HepG2 (cell line): ENCODE measurements around the gene TPH1. TPM values are rescaled to one million over a fixed set of nuclear protein-coding genes. Genes with fewer than 3 reads are reported as not detected.

Source experiments
- ATAD3A ChIP-seq: sonication (generic); formaldehyde crosslinking; IDR thresholded peaks from 2 replicates; pipeline ENCODE4 v1.4.0; 2020; ENCODE audit warnings: missing genetic modification reagents
- CENPT ChIP-seq: sonication (generic); formaldehyde crosslinking; IDR thresholded peaks from 2 replicates; pipeline ENCODE4 v1.8.0; 2022; ENCODE audit warnings: low read depth, mild to moderate bottlenecking, moderate library complexity, missing genetic modification reagents
- CENPX ChIP-seq: sonication (generic); formaldehyde crosslinking; IDR thresholded peaks from 2 replicates; pipeline ENCODE4 v1.9.0; 2021; ENCODE audit warnings: mild to moderate bottlenecking, missing genetic modification reagents, moderate library complexity
- CREB1 ChIP-seq, 2 experiments: fragments of 450-650 bp in 1 of 2; IDR thresholded peaks; 2 replicates each; pipeline ENCODE4 v1.6.1; 2016 to 2017; ENCODE audit warnings: control low read depth in 1 of 2, mild to moderate bottlenecking in 1 of 2, missing compliant biosample characterization in 1 of 2, missing genetic modification characterization in 1 of 2
- FOSL2 ChIP-seq: sonication (generic); formaldehyde crosslinking; IDR thresholded peaks from 2 replicates; pipeline ENCODE4 v1.4.0; 2020; ENCODE audit warnings: missing genetic modification reagents
- HOXA3 ChIP-seq: sonication (generic); formaldehyde crosslinking; IDR thresholded peaks from 2 replicates; pipeline ENCODE4 v1.5.0; 2020; ENCODE audit warnings: missing genetic modification reagents
- KAT8 ChIP-seq: IDR thresholded peaks from 2 replicates; pipeline ENCODE4 v1.6.1; 2016; ENCODE audit warnings: missing genetic modification reagents, missing compliant biosample characterization
- MED1 ChIP-seq: sonication (generic); formaldehyde crosslinking; IDR thresholded peaks from 2 replicates; pipeline ENCODE4 v1.4.0; 2020; ENCODE audit warnings: missing genetic modification reagents
- NCOA2 ChIP-seq: sonication (generic); formaldehyde crosslinking; IDR thresholded peaks from 2 replicates; pipeline ENCODE4 v1.8.0; 2022; ENCODE audit warnings: inconsistent platforms
- NCOR1 ChIP-seq: fragments of 200-600 bp; sonication (generic); IDR thresholded peaks from 2 replicates; pipeline ENCODE4 v1.7.0; 2017; ENCODE audit warnings: antibody characterized with exemption, low read length, borderline replicate concordance
- NFYC ChIP-seq: IDR thresholded peaks from 2 replicates; pipeline ENCODE4 v1.6.1; 2016; ENCODE audit warnings: missing genetic modification reagents, missing compliant biosample characterization
- NR2F2 ChIP-seq: IDR thresholded peaks from 2 replicates; pipeline ENCODE4 v1.6.1; 2012; ENCODE audit warnings: low read depth, inconsistent platforms, borderline replicate concordance
- POLR2AphosphoS5 ChIP-seq: IDR thresholded peaks from 2 replicates; pipeline ENCODE4 v1.6.1; 2012; ENCODE audit warnings: low read depth, low read length
- SOX13 ChIP-seq, 3 experiments: fragments of 450-650 bp in 1 of 3; sonication (generic) in 1 of 3; formaldehyde crosslinking in 1 of 3; IDR thresholded peaks in 2 of 3; conservative IDR thresholded peaks in 1 of 3; 2 replicates each; pipeline versions ENCODE4 v1.5.0 to v1.6.1; 2016 to 2020; ENCODE audit warnings: antibody characterized with exemption in 1 of 3, mild to moderate bottlenecking in 1 of 3, missing compliant biosample characterization in 1 of 3, missing genetic modification reagents in 1 of 3, moderate library complexity in 1 of 3
- TARDBP ChIP-seq: sonication (generic); formaldehyde crosslinking; IDR thresholded peaks from 2 replicates; pipeline ENCODE4 v1.8.0; 2022; ENCODE audit warnings: mild to moderate bottlenecking, missing genetic modification reagents
- ZFX ChIP-seq: sonication (generic); formaldehyde crosslinking; IDR thresholded peaks from 2 replicates; pipeline ENCODE4 v1.4.0; 2020; ENCODE audit warnings: mild to moderate bottlenecking, low read depth, missing genetic modification reagents, moderate library complexity
- ZNF598 ChIP-seq: sonication (generic); formaldehyde crosslinking; IDR thresholded peaks from 2 replicates; pipeline ENCODE4 v1.5.1; 2020; ENCODE audit warnings: mild to moderate bottlenecking, missing genetic modification reagents, borderline replicate concordance
- ZNF780A ChIP-seq: sonication (generic); formaldehyde crosslinking; IDR thresholded peaks from 2 replicates; pipeline ENCODE4 v1.8.0; 2022; ENCODE audit warnings: mild to moderate bottlenecking, missing genetic modification reagents, moderate library complexity
- polyA plus RNA-seq, 8 experiments: library from polyadenylated mRNA; depleted of rRNA in 3 of 8; stranded (reverse) in 7 of 8; unstranded in 1 of 8; fragments of >200 nt; fragmentation: Illumina TruSeq in 4 of 8; extraction: Trizol in 4 of 8; gene quantifications; 2 replicates each; pipeline versions ENCODE4 v1.2.1 to v1.2.3, GENCODE V29; 2011 to 2016; ENCODE audit warnings: low read depth in 4 of 8, missing spikeins in 1 of 8, mixed read lengths in 1 of 8; ENCODE audit not compliant: insufficient read depth in 1 of 8
- total RNA-seq, 5 experiments: library from RNA; depleted of rRNA; stranded (reverse); fragments of >200 nt; fragmentation: Illumina TruSeq; extraction: Trizol; gene quantifications; 2 replicates each; pipeline ENCODE4 v1.2.3, GENCODE V29; 2016; ENCODE audit warnings: low read depth in 1 of 5
- TF ChIP-seq, protein P1 (sequence below): sonication (generic); formaldehyde crosslinking; IDR thresholded peaks from 2 replicates; pipeline ENCODE4 v1.4.0; 2020; ENCODE audit warnings: missing genetic modification reagents
- TF ChIP-seq, protein P2 (sequence below): IDR thresholded peaks from 2 replicates; pipeline ENCODE4 v1.6.1; 2016; ENCODE audit warnings: mild to moderate bottlenecking
- TF ChIP-seq, protein P3 (sequence below): sonication (generic); formaldehyde crosslinking; IDR thresholded peaks from 2 replicates; pipeline ENCODE4 v1.4.0; 2020; ENCODE audit warnings: low read depth, missing genetic modification reagents
- TF ChIP-seq, protein P4 (sequence below): sonication (generic); formaldehyde crosslinking; IDR thresholded peaks from 2 replicates; pipeline ENCODE4 v1.5.0; 2020; ENCODE audit warnings: mild to moderate bottlenecking, missing genetic modification reagents, moderate library complexity

Gene TPH1
- total and polyA plus RNA-seq, 2 of the 13 experiments (the other 11 are each of a cell fraction or from before 2014, with no cell fraction given), result 0.26 to 0.53 TPM

DNA sequence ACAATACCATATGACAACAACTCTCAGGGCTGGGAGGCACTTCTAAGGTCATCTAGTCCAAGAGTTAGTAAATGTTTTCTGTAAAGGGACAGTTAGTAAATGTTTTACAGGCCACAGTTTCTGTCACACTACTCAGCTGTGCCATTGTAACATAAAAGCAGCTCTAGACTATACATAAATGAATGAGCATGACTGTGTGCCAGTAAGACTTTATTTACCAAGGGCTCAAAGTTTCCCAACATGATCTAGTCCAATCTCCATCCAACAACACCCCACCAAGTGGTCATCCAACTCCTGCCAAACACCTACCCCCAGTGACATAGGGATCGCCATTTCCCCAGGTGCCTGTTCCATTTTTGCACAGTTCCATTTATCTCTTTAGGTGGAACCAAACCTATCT is 45.3 kb downstream of the TPH1 start (continued):
- TF ChIP-seq, protein P1, sequence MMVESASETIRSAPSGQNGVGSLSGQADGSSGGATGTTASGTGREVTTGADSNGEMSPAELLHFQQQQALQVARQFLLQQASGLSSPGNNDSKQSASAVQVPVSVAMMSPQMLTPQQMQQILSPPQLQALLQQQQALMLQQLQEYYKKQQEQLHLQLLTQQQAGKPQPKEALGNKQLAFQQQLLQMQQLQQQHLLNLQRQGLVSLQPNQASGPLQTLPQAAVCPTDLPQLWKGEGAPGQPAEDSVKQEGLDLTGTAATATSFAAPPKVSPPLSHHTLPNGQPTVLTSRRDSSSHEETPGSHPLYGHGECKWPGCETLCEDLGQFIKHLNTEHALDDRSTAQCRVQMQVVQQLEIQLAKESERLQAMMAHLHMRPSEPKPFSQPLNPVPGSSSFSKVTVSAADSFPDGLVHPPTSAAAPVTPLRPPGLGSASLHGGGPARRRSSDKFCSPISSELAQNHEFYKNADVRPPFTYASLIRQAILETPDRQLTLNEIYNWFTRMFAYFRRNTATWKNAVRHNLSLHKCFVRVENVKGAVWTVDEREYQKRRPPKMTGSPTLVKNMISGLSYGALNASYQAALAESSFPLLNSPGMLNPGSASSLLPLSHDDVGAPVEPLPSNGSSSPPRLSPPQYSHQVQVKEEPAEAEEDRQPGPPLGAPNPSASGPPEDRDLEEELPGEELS, result peak; percentile 83
- TF ChIP-seq NR2F2 (0 out of 2 replicates have a peak, but pooled peaks have one; percentile 46), ZNF780A (no peak), CENPT (no peak), SOX13 (IDR thresholded peaks at IDR 0.05) (peak; percentile 34; the same call in 1 of the 2 replicates), SOX13 (CRISPR knock-in tag; conservative IDR thresholded peaks at IDR 0.05 in 1 of 2, IDR thresholded peaks at IDR 0.05 in 1 of 2) (peak in 1 of 2 experiments; percentile 88; a peak in 2 of 4 replicates), HOXA3 (CRISPR knock-in tag) (peak; percentile 41; the same call in 1 of the 2 replicates), NCOA2 (CRISPR knock-in tag) (peak; percentile 82), CENPX (CRISPR knock-in tag) (no peak), ZFX (CRISPR knock-in tag) (0 out of 2 replicates have a peak, but pooled peaks have one; percentile 19), CREB1 (IDR thresholded peaks at IDR 0.05) (peak; percentile 60), CREB1 (CRISPR knock-in tag; IDR thresholded peaks at IDR 0.05) (peak; percentile 72), ZNF598 (CRISPR knock-in tag) (no peak), POLR2AphosphoS5 (no peak), NFYC (CRISPR knock-in tag) (0 out of 2 replicates have a peak, but pooled peaks have one; percentile 20), ATAD3A (CRISPR knock-in tag) (no peak), NCOR1 (peak; percentile 74; the same call in 1 of the 2 replicates), FOSL2 (CRISPR knock-in tag) (peak; percentile 66), TARDBP (CRISPR knock-in tag) (peak; percentile 56; the same call in 1 of the 2 replicates), MED1 (peak; percentile 84), KAT8 (peak; percentile 57)
- TF ChIP-seq, protein P2, sequence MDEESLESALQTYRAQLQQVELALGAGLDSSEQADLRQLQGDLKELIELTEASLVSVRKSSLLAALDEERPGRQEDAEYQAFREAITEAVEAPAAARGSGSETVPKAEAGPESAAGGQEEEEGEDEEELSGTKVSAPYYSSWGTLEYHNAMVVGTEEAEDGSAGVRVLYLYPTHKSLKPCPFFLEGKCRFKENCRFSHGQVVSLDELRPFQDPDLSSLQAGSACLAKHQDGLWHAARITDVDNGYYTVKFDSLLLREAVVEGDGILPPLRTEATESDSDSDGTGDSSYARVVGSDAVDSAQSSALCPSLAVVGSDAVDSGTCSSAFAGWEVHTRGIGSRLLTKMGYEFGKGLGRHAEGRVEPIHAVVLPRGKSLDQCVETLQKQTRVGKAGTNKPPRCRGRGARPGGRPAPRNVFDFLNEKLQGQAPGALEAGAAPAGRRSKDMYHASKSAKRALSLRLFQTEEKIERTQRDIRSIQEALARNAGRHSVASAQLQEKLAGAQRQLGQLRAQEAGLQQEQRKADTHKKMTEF (CRISPR knock-in tag), result peak; percentile 63
- TF ChIP-seq, protein P3, sequence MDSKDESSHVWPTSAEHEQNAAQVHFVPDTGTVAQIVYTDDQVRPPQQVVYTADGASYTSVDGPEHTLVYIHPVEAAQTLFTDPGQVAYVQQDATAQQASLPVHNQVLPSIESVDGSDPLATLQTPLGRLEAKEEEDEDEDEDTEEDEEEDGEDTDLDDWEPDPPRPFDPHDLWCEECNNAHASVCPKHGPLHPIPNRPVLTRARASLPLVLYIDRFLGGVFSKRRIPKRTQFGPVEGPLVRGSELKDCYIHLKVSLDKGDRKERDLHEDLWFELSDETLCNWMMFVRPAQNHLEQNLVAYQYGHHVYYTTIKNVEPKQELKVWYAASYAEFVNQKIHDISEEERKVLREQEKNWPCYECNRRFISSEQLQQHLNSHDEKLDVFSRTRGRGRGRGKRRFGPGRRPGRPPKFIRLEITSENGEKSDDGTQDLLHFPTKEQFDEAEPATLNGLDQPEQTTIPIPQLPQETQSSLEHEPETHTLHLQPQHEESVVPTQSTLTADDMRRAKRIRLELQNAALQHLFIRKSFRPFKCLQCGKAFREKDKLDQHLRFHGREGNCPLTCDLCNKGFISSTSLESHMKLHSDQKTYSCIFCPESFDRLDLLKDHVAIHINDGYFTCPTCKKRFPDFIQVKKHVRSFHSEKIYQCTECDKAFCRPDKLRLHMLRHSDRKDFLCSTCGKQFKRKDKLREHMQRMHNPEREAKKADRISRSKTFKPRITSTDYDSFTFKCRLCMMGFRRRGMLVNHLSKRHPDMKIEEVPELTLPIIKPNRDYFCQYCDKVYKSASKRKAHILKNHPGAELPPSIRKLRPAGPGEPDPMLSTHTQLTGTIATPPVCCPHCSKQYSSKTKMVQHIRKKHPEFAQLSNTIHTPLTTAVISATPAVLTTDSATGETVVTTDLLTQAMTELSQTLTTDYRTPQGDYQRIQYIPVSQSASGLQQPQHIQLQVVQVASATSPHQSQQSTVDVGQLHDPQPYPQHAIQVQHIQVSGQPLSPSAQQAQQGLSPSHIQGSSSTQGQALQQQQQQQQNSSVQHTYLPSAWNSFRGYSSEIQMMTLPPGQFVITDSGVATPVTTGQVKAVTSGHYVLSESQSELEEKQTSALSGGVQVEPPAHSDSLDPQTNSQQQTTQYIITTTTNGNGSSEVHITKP (CRISPR knock-in tag), result no peak
- TF ChIP-seq, protein P4, sequence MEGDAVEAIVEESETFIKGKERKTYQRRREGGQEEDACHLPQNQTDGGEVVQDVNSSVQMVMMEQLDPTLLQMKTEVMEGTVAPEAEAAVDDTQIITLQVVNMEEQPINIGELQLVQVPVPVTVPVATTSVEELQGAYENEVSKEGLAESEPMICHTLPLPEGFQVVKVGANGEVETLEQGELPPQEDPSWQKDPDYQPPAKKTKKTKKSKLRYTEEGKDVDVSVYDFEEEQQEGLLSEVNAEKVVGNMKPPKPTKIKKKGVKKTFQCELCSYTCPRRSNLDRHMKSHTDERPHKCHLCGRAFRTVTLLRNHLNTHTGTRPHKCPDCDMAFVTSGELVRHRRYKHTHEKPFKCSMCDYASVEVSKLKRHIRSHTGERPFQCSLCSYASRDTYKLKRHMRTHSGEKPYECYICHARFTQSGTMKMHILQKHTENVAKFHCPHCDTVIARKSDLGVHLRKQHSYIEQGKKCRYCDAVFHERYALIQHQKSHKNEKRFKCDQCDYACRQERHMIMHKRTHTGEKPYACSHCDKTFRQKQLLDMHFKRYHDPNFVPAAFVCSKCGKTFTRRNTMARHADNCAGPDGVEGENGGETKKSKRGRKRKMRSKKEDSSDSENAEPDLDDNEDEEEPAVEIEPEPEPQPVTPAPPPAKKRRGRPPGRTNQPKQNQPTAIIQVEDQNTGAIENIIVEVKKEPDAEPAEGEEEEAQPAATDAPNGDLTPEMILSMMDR (CRISPR knock-in tag), result peak; percentile 47
